B cell (primary cell): Measurements from ENCODE around the gene ARPC1A. TPM values are rescaled to one million over a fixed set of nuclear protein-coding genes. Genes with fewer than 3 reads are reported as not detected.

Source experiments
- ATAC-seq: fragments of 200-7000 bp; cut with Tn5 transposase; one replicate; pipeline ENCODE4 v1.10.0; 2021; ENCODE audit warnings: low read depth, mild to moderate bottlenecking, moderate number of reproducible peaks, moderate library complexity
- CTCF ChIA-PET: fragments of 350-600 bp; sonication (Branson Sonifier 250); formaldehyde crosslinking; loops from one replicate; lab custom pipeline; 2021; ENCODE audit warnings: antibody characterized with exemption, inconsistent platforms; lab: Charles Lee
- POLR2A ChIA-PET: fragments of 350-600 bp; sonication (Branson Sonifier 250); formaldehyde crosslinking; loops from one replicate; lab custom pipeline; 2021; ENCODE audit warnings: antibody characterized with exemption; lab: Charles Lee
- DNase-seq: peaks from one replicate; pipeline ENCODE4 v3.0.0; 2013
- H2AFZ ChIP-seq: 2 replicates; pipeline ENCODE4 v1.6.1; 2012; ENCODE audit warnings: mild to moderate bottlenecking, low read depth, low read length; ENCODE audit not compliant: insufficient read depth, poor library complexity, severe bottlenecking
- H3K27ac ChIP-seq, 2 donors: 1 replicate in 1 of 2; 2 replicates in 1 of 2; pipeline ENCODE4 v1.5.1; 2012 to 2013; ENCODE audit warnings: low read length in 2 of 2, mild to moderate bottlenecking in 2 of 2, moderate library complexity in 1 of 2
- H3K27me3 ChIP-seq, 4 experiments: fragments of 200-600 bp in 1 of 4; sonication (generic) in 1 of 4; replicated peaks in 1 of 4; 1 replicate in 2 of 4; 2 replicates in 2 of 4; pipeline versions ENCODE4 v1.6.1 to v1.7.0; 2013 to 2016; ENCODE audit warnings: low read length in 3 of 4, mild to moderate bottlenecking in 2 of 4, mixed read lengths in 1 of 4, moderate library complexity in 1 of 4; ENCODE audit not compliant: insufficient read depth in 4 of 4, control insufficient read depth in 3 of 4; ENCODE audit errors: control extremely low read depth in 1 of 4
- H3K36me3 ChIP-seq, 2 experiments: replicated peaks in 1 of 2; 1 replicate in 1 of 2; 2 replicates in 1 of 2; pipeline versions ENCODE4 v1.6.1 to v1.7.1; 2013; ENCODE audit warnings: low read length in 1 of 2; ENCODE audit not compliant: insufficient read depth in 2 of 2, control insufficient read depth in 1 of 2; ENCODE audit errors: control extremely low read depth in 1 of 2, extremely low read depth in 1 of 2
- H3K4me1 ChIP-seq, 2 donors: fragments of 200-600 bp in 1 of 2; sonication (generic) in 1 of 2; 1 replicate in 1 of 2; 2 replicates in 1 of 2; pipeline versions ENCODE4 v1.5.1 to v1.6.1; 2013 to 2017; ENCODE audit warnings: low read length in 2 of 2; ENCODE audit not compliant: control insufficient read depth in 2 of 2, insufficient read depth in 2 of 2
- H3K4me2 ChIP-seq: replicated peaks from 2 replicates; pipeline ENCODE3; 2012; ENCODE audit warnings: mild to moderate bottlenecking, low read depth, low read length; ENCODE audit not compliant: poor library complexity, severe bottlenecking
- H3K4me3 ChIP-seq, 5 experiments: fragments of 200-600 bp in 1 of 5; sonication (generic) in 1 of 5; 1 replicate in 3 of 5; 2 replicates in 2 of 5; pipeline versions ENCODE4 v1.5.1 to v1.7.0; 2011 to 2016; ENCODE audit warnings: low read length in 4 of 5, mild to moderate bottlenecking in 4 of 5, low read depth in 2 of 5, control low read depth in 1 of 5, moderate library complexity in 1 of 5; ENCODE audit not compliant: insufficient read depth in 1 of 5; ENCODE audit errors: control extremely low read depth in 1 of 5, extremely low read depth in 1 of 5
- H3K79me2 ChIP-seq: fragments of 200-600 bp; sonication (generic); one replicate; pipeline ENCODE4 v1.6.0; 2016; ENCODE audit warnings: low read length; ENCODE audit not compliant: control insufficient read depth, insufficient read depth
- H3K9ac ChIP-seq: fragments of 200-600 bp; sonication (generic); 2 replicates; pipeline ENCODE4 v1.6.1; 2017; ENCODE audit warnings: mild to moderate bottlenecking, low read length, moderate library complexity
- H3K9me3 ChIP-seq, 3 donors: one replicate each; pipeline versions ENCODE4 v1.6.1 to v1.7.1; 2013; ENCODE audit warnings: low read length in 2 of 3; ENCODE audit not compliant: control insufficient read depth in 2 of 3, insufficient read depth in 1 of 3; ENCODE audit errors: control extremely low read depth in 1 of 3
- H4K20me1 ChIP-seq: 2 replicates; pipeline ENCODE4 v1.6.0; 2012; ENCODE audit warnings: mild to moderate bottlenecking, low read length; ENCODE audit not compliant: insufficient read depth, control insufficient read depth, poor library complexity, severe bottlenecking
- H3K27ac Mint-ChIP-seq: one replicate; pipeline ENCODE4 v1.8.0; 2021; ENCODE audit warnings: mixed read lengths
- H3K27me3 Mint-ChIP-seq: one replicate; pipeline ENCODE4 v1.8.0; 2021; ENCODE audit warnings: mixed read lengths
- H3K4me1 Mint-ChIP-seq: one replicate; pipeline ENCODE4 v1.8.0; 2021; ENCODE audit warnings: mixed read lengths
- H3K4me3 Mint-ChIP-seq: one replicate; pipeline ENCODE4 v1.8.0; 2021; ENCODE audit warnings: mixed read lengths
- H3K9me3 Mint-ChIP-seq: one replicate; pipeline ENCODE4 v1.8.0; 2022; ENCODE audit warnings: mixed read lengths; ENCODE audit not compliant: insufficient read depth
- EZH2 ChIP-seq: IDR thresholded peaks from 2 replicates; pipeline ENCODE4 v1.6.1; 2012; ENCODE audit warnings: borderline replicate concordance, low read depth, mild to moderate bottlenecking, moderate library complexity, low read length; ENCODE audit not compliant: insufficient read depth, poor library complexity, severe bottlenecking
- WGBS: methylation state at CpG from one replicate; pipeline ENCODE4 v1.1.5; 2013; ENCODE audit warnings: missing lambda C conversion rate; ENCODE audit not compliant: insufficient coverage; 5-methylcytosine and 5-hydroxymethylcytosine counted together
- intact Hi-C: fragments of 100-400 bp; cut with micrococcal nuclease; formaldehyde crosslinking; loops from one replicate; pipeline ENCODE4 v1.10.0; 2022
- polyA plus RNA-seq: library from polyadenylated mRNA; depleted of rRNA; stranded (reverse); fragments of >200 nt; gene quantifications from 2 replicates; pipeline ENCODE4 v1.2.3, GENCODE V29; 2012
- total RNA-seq, 2 donors: library from RNA; stranded (reverse); fragments of 120-200 nt in 1 of 2; gene quantifications; 1 replicate in 1 of 2; 2 replicates in 1 of 2; pipeline versions ENCODE4 v1.2.3 to v1.2.4, GENCODE V29; 2013 to 2022
- TF ChIP-seq, protein P1 (sequence below): fragments of 200-600 bp; IDR thresholded peaks from one replicate; pipeline ENCODE4 v1.8.0; 2022; ENCODE audit warnings: antibody characterized with exemption, mild to moderate bottlenecking

Gene ARPC1A
- total and polyA plus RNA-seq, 2 donors (not counting 1 experiment from before 2014, with no cell fraction given), result 41.7 to 45.5 TPM

DNA sequence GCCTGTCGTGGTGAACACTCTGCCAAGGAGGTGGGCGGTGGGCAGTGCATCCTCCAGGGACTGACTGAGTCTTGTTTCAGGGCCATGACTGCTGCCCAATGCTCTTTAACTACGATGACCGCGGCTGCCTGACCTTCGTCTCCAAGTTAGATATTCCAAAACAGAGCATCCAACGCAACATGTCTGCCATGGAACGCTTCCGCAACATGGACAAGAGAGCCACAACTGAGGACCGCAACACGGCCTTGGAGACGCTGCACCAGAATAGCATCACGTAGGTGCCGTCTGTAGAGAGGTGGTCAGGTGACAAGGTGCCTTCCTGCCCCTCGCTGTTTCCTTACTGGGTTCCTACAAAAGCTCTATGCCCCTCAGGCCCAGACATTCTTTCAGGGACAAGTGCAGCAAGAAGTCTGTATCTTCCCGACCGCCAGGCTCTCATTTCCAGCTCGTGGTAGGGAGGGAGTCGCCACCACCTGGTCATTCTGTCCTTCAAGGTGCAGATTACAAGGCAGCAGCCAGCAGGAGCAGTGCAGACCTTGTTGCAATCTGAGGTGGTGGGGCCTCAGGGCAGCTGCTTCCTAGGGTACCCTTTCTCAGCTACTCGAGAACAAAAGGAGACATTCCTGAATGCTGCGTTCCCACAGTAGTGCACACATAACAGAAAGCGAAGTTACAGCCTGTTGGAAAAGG lies 33.9 kb downstream of the ARPC1A start:
- no peaks in the 10 kb centered on the region for H4K20me1 ChIP-seq
- CTCF ChIA-PET, result interaction anchor here (0.7 to 1.2 kb wide), 3 partner anchors 10 to 54 kb away, joined by 3 to 4 read pairs (median 3); partner anchors contain the start of gene BUD31
- H3K27me3 ChIP-seq, result no peaks in the 10 kb centered on the region
- no peak overlapping the region for H3K27ac ChIP-seq
- no peak overlapping the region for H2AFZ ChIP-seq
- H3K79me2 ChIP-seq, result no peaks in the 10 kb centered on the region
- DNase-seq (no peak), ATAC-seq (no peak)
- H3K4me2 ChIP-seq, result no peak overlapping the region
- H3K9me3 ChIP-seq, result no peaks in the 10 kb centered on the region
- no peak for TF ChIP-seq EZH2
- TF ChIP-seq, protein P1, sequence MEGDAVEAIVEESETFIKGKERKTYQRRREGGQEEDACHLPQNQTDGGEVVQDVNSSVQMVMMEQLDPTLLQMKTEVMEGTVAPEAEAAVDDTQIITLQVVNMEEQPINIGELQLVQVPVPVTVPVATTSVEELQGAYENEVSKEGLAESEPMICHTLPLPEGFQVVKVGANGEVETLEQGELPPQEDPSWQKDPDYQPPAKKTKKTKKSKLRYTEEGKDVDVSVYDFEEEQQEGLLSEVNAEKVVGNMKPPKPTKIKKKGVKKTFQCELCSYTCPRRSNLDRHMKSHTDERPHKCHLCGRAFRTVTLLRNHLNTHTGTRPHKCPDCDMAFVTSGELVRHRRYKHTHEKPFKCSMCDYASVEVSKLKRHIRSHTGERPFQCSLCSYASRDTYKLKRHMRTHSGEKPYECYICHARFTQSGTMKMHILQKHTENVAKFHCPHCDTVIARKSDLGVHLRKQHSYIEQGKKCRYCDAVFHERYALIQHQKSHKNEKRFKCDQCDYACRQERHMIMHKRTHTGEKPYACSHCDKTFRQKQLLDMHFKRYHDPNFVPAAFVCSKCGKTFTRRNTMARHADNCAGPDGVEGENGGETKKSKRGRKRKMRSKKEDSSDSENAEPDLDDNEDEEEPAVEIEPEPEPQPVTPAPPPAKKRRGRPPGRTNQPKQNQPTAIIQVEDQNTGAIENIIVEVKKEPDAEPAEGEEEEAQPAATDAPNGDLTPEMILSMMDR, result no peak
- Mint-ChIP-seq H3K9me3 (no peaks in the 10 kb centered on the region), H3K4me1 (no peaks in the 10 kb centered on the region), H3K4me3 (no peak overlapping the region), H3K27me3 (no peaks in the 10 kb centered on the region), H3K27ac (no peak overlapping the region)
- no peak overlapping the region for H3K9ac ChIP-seq
- POLR2A ChIA-PET, result interaction anchor here (0.5 kb wide), 1 partner anchor 146 kb away, joined by 5 read pairs; no protein-coding TSS in a partner anchor
- intact Hi-C loops, result no loop called here
- 97% methylated on average over 19 of the region's 22 CpGs for WGBS
- peaks cover 0 to 68% of the 10 kb centered on the region in 2 experiments for H3K36me3 ChIP-seq
- no peak overlapping the region for H3K4me3 ChIP-seq
- H3K4me1 ChIP-seq, result no peaks in the 10 kb centered on the region

DNA sequence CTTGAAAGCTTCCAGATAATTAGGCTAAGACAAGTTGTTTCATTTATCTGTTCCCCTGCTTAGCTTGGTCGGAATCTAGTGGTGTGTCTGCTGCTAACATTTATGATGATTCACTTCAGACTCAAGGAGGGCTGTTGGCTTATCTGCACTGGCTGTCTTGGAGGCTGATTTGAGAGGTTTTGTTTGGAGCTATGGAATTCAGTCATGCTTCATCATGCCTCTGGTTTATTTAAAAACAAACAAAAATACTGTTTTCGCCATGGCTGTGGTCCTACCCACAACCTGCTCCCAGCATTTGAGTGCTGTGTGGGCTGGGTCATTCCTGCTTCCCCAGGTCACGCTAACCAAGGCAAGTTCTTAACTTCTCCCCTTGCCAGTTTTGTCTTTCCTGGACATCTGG lies 37.1 kb downstream of the ARPC1A start:
- intact Hi-C loops, result no loop called here
- CTCF ChIA-PET, result interaction anchor here (0.6 to 5.6 kb wide), 6 partner anchors 24 to 1726 kb away, joined by 3 to 38 read pairs (median 3); no protein-coding TSS in a partner anchor
- ATAC-seq (no peak), DNase-seq (no peak)
- Mint-ChIP-seq H3K27me3 (no peaks in the 10 kb centered on the region), H3K9me3 (no peaks in the 10 kb centered on the region), H3K27ac (no peak overlapping the region), H3K4me1 (peaks cover 1% of the 10 kb centered on the region), H3K4me3 (no peak overlapping the region)
- peaks cover 10% of the 10 kb centered on the region for H4K20me1 ChIP-seq
- H3K9me3 ChIP-seq, result no peaks in the 10 kb centered on the region
- H3K9ac ChIP-seq, result no peak overlapping the region
- no peak overlapping the region for H3K27ac ChIP-seq
- H3K36me3 ChIP-seq, result peaks cover 0 to 67% of the 10 kb centered on the region in 2 experiments
- WGBS, result no CpG with 5 or more reads among the region's 3 CpGs
- no peak overlapping the region for H3K4me3 ChIP-seq
- H3K79me2 ChIP-seq, result no peaks in the 10 kb centered on the region
- no peak overlapping the region for H2AFZ ChIP-seq
- H3K4me2 ChIP-seq, result no peak overlapping the region
- POLR2A ChIA-PET, result interaction anchor here (0.6 kb wide), 1 partner anchor 196 kb away, joined by 3 read pairs; no protein-coding TSS in a partner anchor
- no peaks in the 10 kb centered on the region for H3K4me1 ChIP-seq
- no peak for TF ChIP-seq EZH2
- TF ChIP-seq, protein P1, result no peak
- no peaks in the 10 kb centered on the region for H3K27me3 ChIP-seq
